GM12874 (cell line): ENCODE results near the gene CRYBG1.

Experiments
- TF ChIP-seq, protein P1 (sequence below): IDR thresholded peaks from 2 replicates; pipeline ENCODE4 v1.5.1; 2011; ENCODE audit warnings: low read depth, mild to moderate bottlenecking, control low read depth, low read length, moderate library complexity; ENCODE audit not compliant: insufficient read depth

The CRYBG1 gene

DNA sequence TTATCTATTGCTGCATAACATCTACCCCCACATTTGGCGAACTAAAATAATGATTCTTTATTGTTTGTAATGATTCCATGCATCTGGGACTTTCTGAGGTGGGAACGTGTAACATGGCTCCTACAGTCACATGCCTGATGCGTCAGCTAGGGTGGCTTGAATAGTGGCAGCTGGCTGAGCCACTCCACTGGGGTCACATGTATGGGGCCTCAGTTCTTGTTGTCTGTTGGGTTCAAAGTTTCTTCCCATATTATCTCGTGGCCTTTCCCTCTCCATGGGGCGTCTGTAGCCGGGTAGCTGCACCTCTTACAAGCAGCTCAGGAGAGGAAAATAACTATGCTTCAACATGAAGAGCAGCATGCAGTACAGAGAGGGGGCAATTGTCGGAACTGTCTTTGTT, 69.9 kb downstream of the CRYBG1 start:
- TF ChIP-seq, protein P1, sequence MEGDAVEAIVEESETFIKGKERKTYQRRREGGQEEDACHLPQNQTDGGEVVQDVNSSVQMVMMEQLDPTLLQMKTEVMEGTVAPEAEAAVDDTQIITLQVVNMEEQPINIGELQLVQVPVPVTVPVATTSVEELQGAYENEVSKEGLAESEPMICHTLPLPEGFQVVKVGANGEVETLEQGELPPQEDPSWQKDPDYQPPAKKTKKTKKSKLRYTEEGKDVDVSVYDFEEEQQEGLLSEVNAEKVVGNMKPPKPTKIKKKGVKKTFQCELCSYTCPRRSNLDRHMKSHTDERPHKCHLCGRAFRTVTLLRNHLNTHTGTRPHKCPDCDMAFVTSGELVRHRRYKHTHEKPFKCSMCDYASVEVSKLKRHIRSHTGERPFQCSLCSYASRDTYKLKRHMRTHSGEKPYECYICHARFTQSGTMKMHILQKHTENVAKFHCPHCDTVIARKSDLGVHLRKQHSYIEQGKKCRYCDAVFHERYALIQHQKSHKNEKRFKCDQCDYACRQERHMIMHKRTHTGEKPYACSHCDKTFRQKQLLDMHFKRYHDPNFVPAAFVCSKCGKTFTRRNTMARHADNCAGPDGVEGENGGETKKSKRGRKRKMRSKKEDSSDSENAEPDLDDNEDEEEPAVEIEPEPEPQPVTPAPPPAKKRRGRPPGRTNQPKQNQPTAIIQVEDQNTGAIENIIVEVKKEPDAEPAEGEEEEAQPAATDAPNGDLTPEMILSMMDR: no peak

GRCh38 chr6:106431405-106431804, 70.9 kb downstream of the CRYBG1 start:
- TF ChIP-seq, protein P1: no peak

- TF ChIP-seq, protein P1: no peak
Measured at GRCh38 chr6:106431972-106432371, 71.5 kb downstream of the CRYBG1 start.

GRCh38 chr6:106434530-106434929, 74.0 kb downstream of the CRYBG1 start:
- TF ChIP-seq, protein P1: no peak

DNA sequence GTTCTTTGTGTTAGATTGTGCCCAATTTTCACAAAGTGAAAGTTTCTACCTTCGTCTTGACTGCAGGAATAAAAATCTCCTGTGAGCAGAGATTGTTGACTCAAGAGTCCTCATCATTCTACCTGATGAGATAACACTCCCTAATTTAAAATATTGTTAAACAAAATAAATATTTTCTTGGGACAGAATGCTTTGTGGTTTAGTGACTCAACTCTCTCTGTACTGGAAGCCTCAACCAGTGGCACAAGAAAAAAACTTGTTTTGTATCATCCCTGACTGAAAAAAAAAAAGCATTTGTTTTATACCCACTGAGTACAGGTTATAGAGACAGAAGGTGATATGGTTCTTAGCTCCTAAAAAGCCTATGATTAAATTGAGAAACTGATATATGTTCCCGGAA, 78.9 kb downstream of the CRYBG1 start:
- TF ChIP-seq, protein P1: no peak

GRCh38 chr6:106440546-106440945, 80.0 kb downstream of the CRYBG1 start:
- TF ChIP-seq, protein P1: no peak

- TF ChIP-seq, protein P1: no peak
Measured at GRCh38 chr6:106442395-106442794, 81.9 kb downstream of the CRYBG1 start.
